Measurements from ENCODE around the gene GSX2.
"Not testable (repeated sequence)": the region's sequence is repeated elsewhere in the genome, so short reads cannot be mapped to it uniquely, and the experiment has no call there.

GSX2 gene

DNA sequence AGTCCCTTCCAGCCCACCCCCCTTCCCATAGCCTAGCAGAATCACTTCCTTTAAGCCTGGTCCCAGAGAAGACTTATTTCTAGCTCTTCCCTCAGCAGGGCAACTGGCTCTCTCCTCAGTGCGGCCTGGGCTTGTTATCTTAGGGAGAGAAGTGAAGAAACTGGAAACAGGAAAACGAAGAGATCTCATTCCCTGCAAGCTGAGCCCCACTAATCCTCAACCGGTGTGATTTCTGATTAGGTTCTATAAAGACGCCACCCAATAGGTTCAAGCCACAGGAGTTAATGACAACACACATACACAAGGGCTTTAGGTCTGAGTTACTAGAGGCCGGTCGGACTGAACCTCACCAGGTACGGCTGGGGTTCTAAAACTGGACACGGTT, 3.2 kb downstream of the GSX2 start:
- no peak for DNase-seq (ENCODE audit: low read depth in 2 of 2)

DNA sequence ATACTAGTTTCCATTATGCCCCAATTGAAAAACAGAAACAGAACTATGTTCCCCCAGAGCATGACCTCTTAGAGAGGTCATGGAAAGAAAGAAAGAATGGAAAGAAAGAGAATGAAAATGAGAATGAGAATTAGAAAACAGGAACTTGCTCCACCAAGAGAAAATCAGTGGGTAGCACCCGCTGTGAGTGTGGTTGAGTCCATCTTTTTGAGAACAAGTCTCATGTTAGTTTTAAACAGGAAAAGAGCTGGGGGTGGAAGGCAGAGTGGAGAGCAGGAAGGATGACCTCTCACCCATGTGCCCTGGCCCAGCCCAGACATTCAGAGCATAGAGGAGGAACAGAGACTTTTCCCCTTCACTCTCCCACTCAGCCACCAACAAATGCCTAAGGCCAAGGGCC, 4.9 kb downstream of the GSX2 start:
- no peak for DNase-seq (ENCODE audit: low read depth in 2 of 2)

DNA sequence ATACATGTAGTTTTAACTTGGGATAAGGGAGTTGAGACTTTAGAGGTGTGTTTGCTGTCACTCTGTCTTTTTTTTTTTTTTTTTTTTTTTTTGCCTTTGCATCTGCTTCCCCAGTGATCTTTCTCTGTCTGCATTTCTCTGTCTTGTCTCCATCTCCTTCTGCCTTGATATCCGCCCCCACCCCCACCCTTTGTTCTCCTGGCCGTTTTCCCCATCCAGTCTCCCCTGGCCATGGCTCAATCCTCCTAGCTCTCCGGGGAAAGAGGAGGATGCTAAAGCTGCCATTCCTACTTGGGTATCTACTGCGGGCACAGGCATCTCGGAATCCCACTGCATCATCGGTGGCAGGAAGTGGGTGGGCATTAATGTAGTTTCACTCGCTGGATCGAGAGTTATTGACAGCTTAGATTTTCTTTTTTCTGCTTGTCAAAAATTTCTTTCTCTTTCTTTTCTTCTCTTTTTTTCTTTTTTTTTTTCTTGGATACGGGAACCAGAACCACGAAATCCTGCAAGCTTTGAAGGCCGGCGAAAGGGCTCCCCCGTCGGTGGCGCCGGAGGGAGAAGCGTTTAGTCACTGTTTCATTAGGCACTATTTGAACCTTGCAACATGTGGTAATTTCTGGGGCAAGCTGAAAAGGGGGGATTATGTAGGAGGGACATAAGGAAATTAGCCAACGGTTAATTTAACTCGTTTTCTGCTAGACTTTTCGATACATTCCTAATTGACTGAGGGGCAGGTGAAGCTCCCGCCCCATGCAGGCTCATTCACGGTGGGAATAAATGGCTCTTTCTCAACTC, 8.2 kb downstream of the GSX2 start:
- DNase-seq (ENCODE audit: low read depth in 2 of 2): no peak

DNA sequence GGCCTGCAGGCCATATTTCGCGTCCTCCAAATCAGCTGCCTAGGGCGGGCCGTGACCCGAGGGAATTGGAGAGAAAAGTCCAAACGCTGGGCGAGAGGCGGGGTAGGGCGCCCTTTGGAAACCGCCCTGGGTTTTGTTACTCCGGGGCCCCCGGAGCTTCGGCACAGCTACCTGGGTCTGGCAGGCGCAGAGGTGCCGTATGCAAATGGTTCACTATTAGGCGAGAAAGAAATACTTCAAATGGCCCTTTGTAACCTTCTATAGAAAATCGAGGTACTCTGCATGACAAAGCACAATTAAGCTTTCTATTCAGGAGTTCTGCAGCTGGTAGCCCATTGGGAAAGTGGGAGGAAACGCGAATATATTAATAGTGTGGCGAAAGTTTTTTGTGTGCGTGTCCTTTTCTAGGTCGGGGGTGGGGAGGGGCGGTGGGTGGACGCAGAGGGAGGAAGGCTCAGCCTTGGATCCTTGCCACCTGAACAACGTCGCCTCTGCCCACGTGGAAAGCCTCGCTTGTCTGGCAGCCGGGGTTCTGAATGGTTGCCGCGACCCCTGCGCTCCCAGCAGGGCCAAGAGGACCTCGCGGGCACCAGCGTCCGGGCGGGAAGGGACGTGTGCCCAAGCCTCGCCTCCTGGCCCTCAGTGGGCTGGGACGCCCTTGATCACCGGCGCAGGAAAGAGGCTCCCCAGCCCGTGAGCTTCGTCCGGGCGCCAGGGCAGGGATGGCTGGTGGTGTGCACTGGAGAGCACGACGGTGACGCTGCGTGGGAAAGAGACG, 9.5 kb downstream of the GSX2 start:
- no peak for DNase-seq (ENCODE audit: low read depth in 2 of 2)

DNA sequence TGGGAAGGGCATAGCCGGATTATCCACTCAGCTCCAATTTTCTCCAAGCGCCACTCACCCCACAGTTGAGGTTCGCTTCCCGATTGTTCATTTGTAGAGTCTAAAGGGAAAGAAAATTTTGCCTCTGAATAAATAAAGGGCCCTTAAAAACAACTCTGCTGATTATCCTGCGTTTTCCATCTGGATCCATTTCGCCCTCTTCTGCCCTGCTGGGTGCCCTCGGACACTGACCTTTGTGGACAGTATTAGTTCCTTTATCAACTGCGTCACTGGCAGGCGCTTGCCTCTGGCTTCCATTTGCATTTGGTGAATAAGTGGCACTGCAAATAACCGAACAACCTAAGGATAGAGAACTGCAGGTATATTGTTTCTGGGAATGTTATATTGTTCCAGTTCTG, 10.1 kb downstream of the GSX2 start:
- no peak for DNase-seq (ENCODE audit: low read depth in 2 of 2)

DNA sequence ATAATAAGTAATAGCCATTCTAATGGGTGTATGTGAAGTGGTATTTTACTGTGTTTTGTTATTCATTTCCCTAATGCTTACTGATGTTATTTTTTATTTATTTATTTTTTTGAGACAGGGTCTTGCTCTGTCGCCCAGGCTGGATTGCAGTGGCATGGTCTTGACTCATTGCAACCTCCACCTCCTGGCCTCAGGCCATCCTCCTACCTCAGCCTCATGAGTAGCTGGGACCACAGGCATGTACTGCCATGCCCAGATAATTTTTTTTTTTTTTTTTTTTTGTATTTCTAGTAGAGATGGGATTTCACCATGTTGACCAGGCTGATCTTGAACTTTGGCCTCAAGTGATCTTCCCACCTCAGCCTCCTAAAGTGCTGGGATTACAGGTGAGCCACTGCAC, 13.2 kb downstream of the GSX2 start:
- not testable (repeated sequence) for DNase-seq (ENCODE audit: low read depth in 2 of 2)

DNA sequence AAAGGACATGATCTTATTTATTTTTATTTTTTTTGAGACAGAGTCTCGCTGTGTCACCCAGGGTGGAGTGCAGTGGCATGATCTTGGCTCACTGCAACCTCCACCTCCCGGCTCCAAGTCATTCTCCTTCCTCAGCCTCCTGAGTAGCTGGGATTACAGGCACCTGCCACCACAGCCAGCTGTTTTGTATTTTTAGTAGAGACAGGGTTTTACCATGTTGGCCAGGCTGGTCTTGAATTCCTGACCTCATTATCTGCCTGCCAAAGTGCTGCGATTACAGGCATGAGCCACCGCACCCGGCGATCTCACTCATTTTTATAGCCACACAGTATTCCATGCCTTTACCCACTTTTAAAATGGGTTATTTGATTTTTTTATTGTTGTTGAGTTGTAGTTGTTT, 16.3 kb downstream of the GSX2 start:
- not testable (repeated sequence) for DNase-seq (ENCODE audit: low read depth in 2 of 2)

DNA sequence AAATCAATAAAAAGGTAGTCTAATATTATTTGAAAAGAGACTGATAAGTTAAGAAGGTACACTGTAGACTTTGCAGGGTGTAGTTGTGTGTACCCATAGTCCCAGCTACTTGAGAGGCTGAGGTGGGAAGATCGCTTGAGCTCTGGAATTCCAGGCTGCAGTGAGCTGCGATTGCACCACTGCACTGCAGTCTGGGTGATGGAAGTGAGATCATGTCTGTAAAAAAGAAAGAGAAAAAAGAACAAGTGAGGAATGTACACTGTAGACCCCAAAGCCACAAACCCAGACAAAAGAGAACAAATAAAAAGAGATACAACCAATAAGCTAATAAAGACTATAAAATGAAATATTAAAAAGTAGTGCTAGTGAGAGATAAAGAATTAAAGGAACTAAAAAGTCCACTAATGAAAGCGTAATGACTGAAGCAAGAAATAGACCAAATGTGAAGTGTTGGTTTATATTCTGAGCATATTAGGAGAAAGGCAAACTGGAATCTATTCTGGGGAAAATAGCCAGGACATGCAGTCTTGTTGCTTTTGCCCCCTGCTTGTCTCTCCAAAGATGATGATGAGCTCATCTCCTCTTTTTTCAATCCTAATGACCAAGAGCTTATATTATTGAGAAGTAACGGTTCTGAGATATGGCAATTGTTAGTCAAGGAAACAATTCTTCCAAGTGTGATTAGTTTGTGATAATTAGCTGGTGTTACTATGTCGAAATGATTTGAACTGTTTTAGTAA, 19.1 kb downstream of the GSX2 start:
- no peak for DNase-seq (ENCODE audit: low read depth in 2 of 2)

DNA sequence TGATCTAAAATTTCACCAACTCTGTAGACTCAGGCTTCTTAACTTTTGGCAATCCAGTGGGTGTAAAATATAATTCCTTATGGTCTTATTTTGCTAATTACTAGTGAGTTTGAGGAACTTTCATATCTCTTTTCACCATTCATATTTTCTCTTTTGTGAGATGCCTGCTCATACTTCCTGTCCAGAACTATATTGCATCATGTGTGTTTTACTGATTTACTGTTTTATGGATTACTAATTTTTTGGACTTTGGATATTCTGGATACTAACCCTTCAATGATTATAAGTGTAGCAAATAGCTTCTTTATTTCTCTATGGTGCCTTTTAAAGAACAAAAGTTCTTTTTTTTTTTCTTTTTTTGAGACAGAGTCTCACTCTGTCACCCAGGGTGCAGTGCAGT, 20.6 kb downstream of the GSX2 start:
- no peak for DNase-seq (ENCODE audit: low read depth in 2 of 2)

DNA sequence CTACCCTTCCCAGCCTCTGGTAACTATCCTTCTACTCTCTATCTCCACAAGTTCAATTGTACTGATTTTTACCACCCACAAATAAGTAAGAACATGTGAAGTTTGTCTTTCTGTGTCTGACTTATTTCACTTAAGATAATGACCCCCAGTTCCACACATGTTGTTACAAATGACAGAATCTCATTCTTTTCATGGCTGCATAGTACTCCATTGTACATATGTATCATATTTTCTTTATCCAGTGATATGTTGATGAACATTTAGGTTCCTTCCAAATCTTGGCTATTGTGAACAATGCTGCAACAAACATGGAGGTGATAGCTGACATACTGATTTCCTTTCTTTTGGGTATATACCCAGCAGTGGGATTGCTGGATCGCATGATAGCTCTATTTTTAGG, 27.7 kb downstream of the GSX2 start:
- DNase-seq (ENCODE audit: low read depth in 2 of 2): no peak

DNA sequence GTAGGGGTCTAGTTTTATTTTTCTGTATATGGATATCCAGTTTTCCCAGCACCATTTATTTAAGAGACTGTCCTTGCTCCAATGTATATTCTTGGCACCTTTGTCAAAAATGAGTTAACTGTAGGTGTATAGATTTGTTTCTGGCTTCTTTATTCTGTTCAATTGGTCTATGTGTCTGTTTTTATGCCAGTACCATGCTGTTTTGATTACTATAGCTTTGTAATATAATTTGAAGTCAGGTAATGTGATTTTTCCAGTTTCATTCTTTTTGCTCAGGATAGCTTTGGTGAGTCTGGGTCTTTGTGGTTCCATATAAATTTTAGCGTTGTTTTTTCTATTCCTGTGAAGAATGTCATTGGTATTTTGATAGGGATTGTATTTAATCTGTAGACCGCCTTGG, 28.7 kb downstream of the GSX2 start:
- DNase-seq (ENCODE audit: low read depth in 2 of 2): not testable (repeated sequence)

DNA sequence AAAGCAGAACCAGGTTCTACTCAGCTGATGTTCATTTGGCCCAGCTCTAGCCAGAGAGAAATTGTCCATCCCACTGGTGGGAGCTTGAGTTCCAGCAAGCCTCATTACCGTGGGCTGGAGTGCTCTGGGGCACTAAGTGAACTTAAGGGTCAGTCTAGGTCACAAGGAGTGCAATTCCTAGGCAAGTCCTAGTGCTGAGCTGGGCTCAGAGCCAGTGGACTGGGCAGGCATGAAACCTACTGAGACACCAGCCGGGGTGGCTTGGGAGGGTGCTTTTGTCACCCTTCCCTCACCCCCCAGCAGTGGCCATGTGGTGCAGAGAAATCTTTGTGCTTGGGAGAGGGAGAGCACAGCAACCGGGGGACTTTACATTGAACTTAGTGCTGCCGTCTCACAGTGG, 39.4 kb downstream of the GSX2 start:
- no peak for DNase-seq (ENCODE audit: low read depth in 2 of 2)

DNA sequence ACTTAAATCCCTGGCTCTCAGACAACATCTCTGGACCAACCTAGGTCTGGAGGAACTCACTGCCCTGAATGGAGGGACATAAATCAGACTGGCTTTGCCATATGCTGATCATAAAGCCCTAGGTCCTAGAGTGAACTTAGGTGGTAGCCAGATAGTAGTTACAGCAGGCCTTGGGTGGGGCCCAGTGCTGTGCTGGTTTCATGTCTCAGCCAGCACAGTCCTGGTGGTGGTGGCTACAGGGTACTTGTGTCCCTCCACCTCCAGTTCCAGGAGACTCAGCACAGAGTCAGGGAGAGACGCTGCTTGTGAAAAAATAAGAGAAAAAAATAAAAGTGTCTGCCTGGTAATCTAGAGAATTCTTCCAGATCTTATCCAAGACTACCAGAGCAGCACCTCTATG, 40.3 kb downstream of the GSX2 start:
- DNase-seq (ENCODE audit: low read depth in 2 of 2): no peak

DNA sequence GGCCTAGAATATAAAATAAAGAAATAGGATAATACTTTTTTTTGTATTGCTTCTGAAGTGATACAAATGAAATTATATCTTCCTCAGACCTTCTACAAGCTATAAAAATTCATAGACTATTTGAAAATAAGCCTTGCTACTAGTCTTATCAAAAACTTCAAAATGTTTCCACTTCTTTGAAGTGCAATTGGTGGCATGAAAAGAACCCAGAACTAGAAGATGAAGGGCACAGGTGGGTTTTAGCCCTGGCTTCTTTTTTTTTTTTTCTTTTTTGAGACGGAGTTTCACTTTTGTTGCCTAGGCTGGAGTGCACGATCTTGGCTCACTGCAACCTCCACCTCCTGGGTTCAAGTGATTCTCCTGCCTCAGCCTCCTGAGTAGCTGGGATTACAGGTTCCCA, 44.2 kb downstream of the GSX2 start:
- no peak for DNase-seq (ENCODE audit: low read depth in 2 of 2)

DNA sequence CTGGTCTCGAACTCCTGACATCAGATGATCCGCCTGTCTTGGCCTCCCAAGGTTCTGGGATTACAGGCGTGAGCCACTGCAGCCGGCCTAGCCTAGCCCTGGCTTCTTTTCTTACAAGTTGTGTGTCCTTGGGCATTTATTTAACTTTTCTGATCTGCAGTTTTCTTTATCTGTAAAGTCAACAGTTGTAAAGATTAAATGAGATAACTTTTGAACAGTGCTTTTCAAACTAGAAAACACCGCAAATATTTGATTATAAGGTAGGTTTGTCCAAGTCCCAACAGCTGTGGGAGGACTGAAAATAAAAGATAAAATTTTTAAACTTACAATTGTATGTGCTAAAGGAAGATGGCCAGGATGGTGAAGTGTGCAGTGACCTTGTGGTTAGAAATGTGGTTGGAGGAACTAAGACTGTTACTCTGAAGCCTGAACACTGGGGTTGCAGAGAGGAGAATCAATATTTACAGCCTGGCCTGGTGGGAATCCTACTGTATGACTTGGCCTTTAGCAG, 44.8 kb downstream of the GSX2 start:
- DNase-seq (ENCODE audit: low read depth in 2 of 2): no peak

DNA sequence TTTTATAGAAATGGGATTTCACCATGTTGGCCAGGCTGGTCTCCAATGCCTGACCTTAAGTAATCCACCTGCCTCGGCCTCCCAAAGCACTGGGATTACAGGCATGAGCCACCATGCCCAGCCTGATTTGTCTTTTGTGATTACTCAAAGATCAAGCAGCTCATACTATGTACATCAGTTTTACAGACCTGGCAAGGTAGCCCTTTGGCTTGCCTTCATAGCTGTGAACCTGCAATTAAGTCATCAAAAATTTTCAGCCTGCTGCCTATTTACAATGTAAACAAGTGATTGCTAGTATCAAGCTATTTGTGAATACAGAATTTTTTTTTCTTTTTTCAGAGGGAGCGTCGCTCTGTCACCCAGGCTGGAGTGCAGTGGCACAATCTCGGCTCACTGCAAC, 46.2 kb downstream of the GSX2 start:
- no peak for DNase-seq (ENCODE audit: low read depth in 2 of 2)

DNA sequence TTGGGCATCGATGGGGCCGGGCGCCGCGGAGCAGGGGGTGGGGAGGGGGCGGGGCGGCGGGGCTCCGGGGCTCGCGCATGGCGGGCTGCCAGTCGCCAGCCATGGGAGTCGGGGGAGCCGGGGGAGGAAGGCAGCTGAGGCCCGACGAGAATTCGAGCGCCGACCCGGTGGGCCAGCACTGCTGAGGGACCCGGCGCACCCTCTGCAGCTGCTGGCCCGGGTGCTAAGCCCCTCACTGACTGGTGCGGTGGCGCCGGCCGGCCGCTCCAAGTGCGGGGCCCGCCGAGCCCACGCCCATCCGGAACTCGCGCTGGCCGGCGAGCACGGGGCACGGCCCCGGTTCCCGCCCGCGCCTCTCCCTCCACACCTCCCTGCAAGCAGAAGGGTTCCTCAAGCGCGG, 49.4 kb downstream of the GSX2 start:
- no peak for DNase-seq (ENCODE audit: low read depth in 2 of 2)

Measured in stimulated activated CD8-positive, alpha-beta memory T cell treated with anti-CD3 and anti-CD28 coated beads, Interleukin-15, amount 100 ng/mL, for 48 hours (primary cell).